PC-3 (cell line): Measurements from ENCODE around the gene TEX14. TPM values are rescaled to one million over a fixed set of nuclear protein-coding genes. Genes with fewer than 3 reads are reported as not detected.

Source experiments
- ATAC-seq: fragments of 200-7000 bp; cut with Tn5 transposase; 2 replicates; pipeline ENCODE4 v1.9.1; 2020; ENCODE audit warnings: mild to moderate bottlenecking, moderate library complexity
- BruUV-seq: library from RNA; stranded (reverse); fragments of 400-500 nt; replicated peaks from 2 replicates; lab custom pipeline; 2021; lab: Mats Ljungman, UMichigan
- CTCF ChIA-PET: fragments of 300-600 bp; sonication (Branson Sonifier 250); formaldehyde crosslinking; loops from one replicate; lab custom pipeline; 2022; ENCODE audit warnings: antibody characterized with exemption; lab: Charles Lee
- POLR2A ChIA-PET: fragments of 300-600 bp; sonication (Branson Sonifier 250); formaldehyde crosslinking; loops from one replicate; lab custom pipeline; 2022; ENCODE audit warnings: antibody characterized with exemption; ENCODE audit not compliant: unreplicated experiment; lab: Charles Lee
- DNase-seq: peaks from one replicate; pipeline ENCODE4 v3.0.0-alpha.2; 2015
- H2AFZ ChIP-seq: fragments of 300-600 bp; sonication (generic); 2 replicates; pipeline ENCODE4 v1.6.0; 2016; ENCODE audit warnings: antibody characterized with exemption, low read length
- H3F3A ChIP-seq: fragments of 300-600 bp; sonication (generic); one replicate; pipeline ENCODE4 v1.6.0; 2017; ENCODE audit warnings: antibody characterized with exemption, low read length, control low read depth, mild to moderate bottlenecking; ENCODE audit not compliant: unreplicated experiment
- H3K27ac ChIP-seq: fragments of 300-600 bp; sonication (generic); 2 replicates; pipeline ENCODE4 v1.5.1; 2016; ENCODE audit warnings: mild to moderate bottlenecking, low read length
- H3K27me3 ChIP-seq: fragments of 300-600 bp; sonication (generic); 2 replicates; pipeline ENCODE4 v1.6.1; 2016; ENCODE audit warnings: low read length, mixed read lengths
- H3K36me3 ChIP-seq: fragments of 300-600 bp; sonication (generic); 2 replicates; pipeline ENCODE4 v1.6.1; 2016; ENCODE audit warnings: low read depth, mixed run types, low read length, mixed read lengths
- H3K4me1 ChIP-seq: fragments of 300-600 bp; sonication (generic); 2 replicates; pipeline ENCODE4 v1.5.1; 2016; ENCODE audit warnings: low read length; ENCODE audit not compliant: insufficient read depth
- H3K4me2 ChIP-seq: fragments of 300-600 bp; sonication (generic); 2 replicates; pipeline ENCODE4 v1.6.0; 2016; ENCODE audit warnings: low read length
- H3K4me3 ChIP-seq: fragments of 300-600 bp; sonication (generic); 2 replicates; pipeline ENCODE4 v1.5.1; 2016; ENCODE audit warnings: mild to moderate bottlenecking, low read length, mixed read lengths
- H3K79me2 ChIP-seq: fragments of 300-600 bp; sonication (generic); 2 replicates; pipeline ENCODE4 v1.6.1; 2017; ENCODE audit warnings: low read length, mixed read lengths
- H3K9ac ChIP-seq: fragments of 300-600 bp; sonication (generic); 2 replicates; pipeline ENCODE4 v1.6.0; 2016; ENCODE audit warnings: mild to moderate bottlenecking, low read length
- H3K9me2 ChIP-seq: fragments of 300-600 bp; sonication (generic); replicated peaks from 2 replicates; pipeline ENCODE4 v1.6.1; 2016; ENCODE audit warnings: mixed run types, low read length, mixed read lengths
- H3K9me3 ChIP-seq: fragments of 300-600 bp; sonication (generic); 2 replicates; pipeline ENCODE4 v1.6.1; 2016; ENCODE audit warnings: low read length, mixed read lengths
- H4K20me1 ChIP-seq: fragments of 300-600 bp; sonication (generic); 2 replicates; pipeline ENCODE4 v1.6.1; 2016; ENCODE audit warnings: low read length, mixed read lengths
- CTCF ChIP-seq: fragments of 300-600 bp; sonication (generic); conservative IDR thresholded peaks from 2 replicates; pipeline ENCODE4 v1.5.1; 2017; ENCODE audit warnings: antibody characterized with exemption, low read depth, mild to moderate bottlenecking, low read length
- EZH2 ChIP-seq: fragments of 300-600 bp; sonication (generic); IDR thresholded peaks from one replicate; pipeline ENCODE4 v1.6.1; 2017; ENCODE audit warnings: antibody characterized with exemption, mild to moderate bottlenecking, low read length; ENCODE audit not compliant: unreplicated experiment
- EZH2phosphoT487 ChIP-seq: fragments of 300-600 bp; sonication (generic); IDR thresholded peaks from 2 replicates; pipeline ENCODE4 v1.6.1; 2018; ENCODE audit warnings: mild to moderate bottlenecking, antibody characterized with exemption, low read length, borderline replicate concordance
- intact Hi-C: fragments of 100-400 bp; cut with micrococcal nuclease; formaldehyde crosslinking; loops from 2 replicates; pipeline ENCODE4 v1.9.0; 2023
- total RNA-seq: library from RNA; depleted of rRNA; stranded (reverse); fragments of >200 nt; gene quantifications from 2 replicates; pipeline ENCODE4 v1.2.3, GENCODE V29; 2014

The TEX14 gene
- total RNA-seq, 1 experiment from 2014 or later = 0.29 TPM

GRCh38 chr17:58668598-58668935, 23.3 kb downstream of the TEX14 start:
- no peaks in the 10 kb centered on the region for H4K20me1 ChIP-seq
- ChIA-PET POLR2A (interaction anchor here (0.6 kb wide), 1 partner anchor 37 kb away, joined by 4 read pairs; no protein-coding TSS in a partner anchor), CTCF (no interaction called here)
- intact Hi-C loops = no loop called here
- no peaks in the 10 kb centered on the region for H3K9me3 ChIP-seq
- 0 out of 2 replicates have a peak overlapping the region, but pooled peaks have one; percentile 1 for H3K4me3 ChIP-seq
- no peaks in the 10 kb centered on the region for H3K79me2 ChIP-seq
- peaks cover 10% of the 10 kb centered on the region for H3F3A ChIP-seq
- H3K9ac ChIP-seq = peak overlapping the region; percentile 87
- peak overlapping the region; percentile 92 for H3K27ac ChIP-seq
- H2AFZ ChIP-seq = peak overlapping the region; percentile 14; the same call in 1 of the 2 replicates
- no peak for TF ChIP-seq EZH2
- TF ChIP-seq CTCF = no peak
- no peak for TF ChIP-seq EZH2phosphoT487
- H3K36me3 ChIP-seq = no peaks in the 10 kb centered on the region
- H3K4me2 ChIP-seq = peak overlapping the region; percentile 97
- DNase-seq = peak; percentile 33
- ATAC-seq = no peak
- H3K27me3 ChIP-seq = no peaks in the 10 kb centered on the region
- H3K4me1 ChIP-seq = peaks cover 47% of the 10 kb centered on the region
- no peaks in the 10 kb centered on the region for H3K9me2 ChIP-seq
- no TSS peak for BruUV-seq

GRCh38 chr17:58667934-58668597, 23.8 kb downstream of the TEX14 start:
- no peaks in the 10 kb centered on the region for H3K9me3 ChIP-seq
- H3K9me2 ChIP-seq = no peaks in the 10 kb centered on the region
- no peak for TF ChIP-seq EZH2phosphoT487
- TF ChIP-seq EZH2 = no peak
- no peak for TF ChIP-seq CTCF
- DNase-seq (peak; percentile 87), ATAC-seq (peak; percentile 74)
- ChIA-PET POLR2A (interaction anchor here (0.6 to 0.7 kb wide), 2 partner anchors 36 to 37 kb away, joined by 4 to 8 read pairs; no protein-coding TSS in a partner anchor), CTCF (no interaction called here)
- H3F3A ChIP-seq = peaks cover 10% of the 10 kb centered on the region
- H3K36me3 ChIP-seq = no peaks in the 10 kb centered on the region
- peak overlapping the region; percentile 92 for H3K27ac ChIP-seq
- H3K79me2 ChIP-seq = no peaks in the 10 kb centered on the region
- no peaks in the 10 kb centered on the region for H3K27me3 ChIP-seq
- H2AFZ ChIP-seq = 0 out of 2 replicates have a peak overlapping the region, but pooled peaks have one; percentile 14
- H4K20me1 ChIP-seq = no peaks in the 10 kb centered on the region
- H3K9ac ChIP-seq = peak overlapping the region; percentile 87
- H3K4me2 ChIP-seq = peak overlapping the region; percentile 97
- no TSS peak for BruUV-seq
- H3K4me3 ChIP-seq = peak overlapping the region; percentile 20; the same call in 1 of the 2 replicates
- H3K4me1 ChIP-seq = peaks cover 47% of the 10 kb centered on the region
- intact Hi-C loops = loop anchor here (1.0 to 2.0 kb wide), 2 partner anchors 9 to 37 kb away; no protein-coding TSS in a partner anchor
